Measurements from ENCODE around the gene GRID1.

The GRID1 gene

GRCh38 chr10:86155054-86155921 is 211.3 kb downstream of the GRID1 start:
- DNase-seq, result no peak

GRCh38 chr10:86153751-86154150 is 212.8 kb downstream of the GRID1 start:
- no peak for DNase-seq

- no peak for DNase-seq
These were observed 213.7 kb downstream of the GRID1 start for GRCh38 chr10:86152911-86153310.

- DNase-seq, result no peak
These were observed 214.2 kb downstream of the GRID1 start for GRCh38 chr10:86152354-86152753.

- DNase-seq, result no peak
These were observed 215.0 kb downstream of the GRID1 start for GRCh38 chr10:86151613-86152012.

GRCh38 chr10:86149257-86149656 is 217.3 kb downstream of the GRID1 start:
- no peak for DNase-seq

- DNase-seq, result no peak
These were observed 218.5 kb downstream of the GRID1 start for GRCh38 chr10:86148117-86148516.

GRCh38 chr10:86144301-86144700 is 222.3 kb downstream of the GRID1 start:
- no peak for DNase-seq

- no peak for DNase-seq
These were observed 224.7 kb downstream of the GRID1 start for GRCh38 chr10:86141896-86142295.

- DNase-seq, result peak; percentile 6
These were observed 227.4 kb downstream of the GRID1 start for GRCh38 chr10:86139066-86139657.

GRCh38 chr10:86138551-86139065 is 228.0 kb downstream of the GRID1 start:
- no peak for DNase-seq

GRCh38 chr10:86137561-86137960 is 229.0 kb downstream of the GRID1 start:
- DNase-seq, result no peak

GRCh38 chr10:86136934-86137333 is 229.7 kb downstream of the GRID1 start:
- DNase-seq, result no peak

GRCh38 chr10:86135191-86135590 is 231.4 kb downstream of the GRID1 start:
- DNase-seq, result no peak

GRCh38 chr10:86130737-86131475 is 235.7 kb downstream of the GRID1 start:
- no peak for DNase-seq

GRCh38 chr10:86130041-86130440 is 236.6 kb downstream of the GRID1 start:
- DNase-seq, result no peak

GRCh38 chr10:86128360-86128759 is 238.2 kb downstream of the GRID1 start:
- DNase-seq, result no peak

- peak; percentile 86 for DNase-seq
These were observed 239.2 kb downstream of the GRID1 start for GRCh38 chr10:86127274-86127819.

GRCh38 chr10:86124734-86125133 is 241.9 kb downstream of the GRID1 start:
- DNase-seq, result no peak

- DNase-seq, result no peak
These were observed 242.9 kb downstream of the GRID1 start for GRCh38 chr10:86123715-86124114.

GRCh38 chr10:86123304-86123703 is 243.3 kb downstream of the GRID1 start:
- no peak for DNase-seq

GRCh38 chr10:86122646-86123045 is 243.9 kb downstream of the GRID1 start:
- no peak for DNase-seq

GRCh38 chr10:86121200-86121599 is 245.4 kb downstream of the GRID1 start:
- no peak for DNase-seq

Data from RPMI8226 (cell line).